ENCODE data around the gene OR4M1.
"Not testable (repeated sequence)": the region's sequence is repeated elsewhere in the genome, so short reads cannot be mapped to it uniquely, and the experiment has no call there.

Gene OR4M1

GRCh38 chr14:19821016-19821415, 47.7 kb downstream of the OR4M1 start:
- DNase-seq (ENCODE audit: extremely low spot score); POLR2A ChIA-PET; CTCF ChIA-PET: not testable (repeated sequence)

DNA sequence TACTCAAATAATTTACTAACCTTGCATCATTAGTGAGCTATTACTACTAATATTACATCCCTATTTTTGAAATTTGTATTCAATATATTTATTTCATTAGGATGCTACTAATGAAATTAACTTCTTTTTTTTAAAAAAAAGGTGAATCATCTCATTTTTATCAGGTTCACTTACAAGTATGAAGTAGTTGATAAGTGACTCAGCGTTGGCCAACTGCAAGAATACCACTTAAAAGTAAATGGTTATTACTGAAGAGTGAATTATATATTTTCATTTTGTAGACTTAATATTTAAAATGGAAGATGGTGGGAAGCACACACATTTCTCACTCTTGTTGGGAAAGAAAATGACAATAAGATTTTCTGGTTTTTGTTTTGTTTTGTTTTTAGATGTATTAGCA, 49.9 kb downstream of the OR4M1 start:
- TF ChIP-seq FOXM1 (IDR thresholded peaks at IDR 0.05; ENCODE audit: borderline replicate concordance) (no peak), FOXA1 (IDR thresholded peaks at IDR 0.05) (no peak), SUZ12 (IDR thresholded peaks at IDR 0.05) (no peak), SP1 (IDR thresholded peaks at IDR 0.05) (no peak), ZNF384 (IDR thresholded peaks at IDR 0.05) (no peak), HDGF (IDR thresholded peaks at IDR 0.05; ENCODE audit: borderline replicate concordance) (no peak), LEF1 (IDR thresholded peaks at IDR 0.05; ENCODE audit: borderline replicate concordance) (no peak), PKNOX1 (IDR thresholded peaks at IDR 0.05) (no peak), ARNT (IDR thresholded peaks at IDR 0.05) (no peak), FOXK2 (IDR thresholded peaks at IDR 0.05) (no peak), BHLHE40 (IDR thresholded peaks at IDR 0.05; ENCODE audit: borderline replicate concordance) (no peak)
- ChIA-PET POLR2A (no interaction called here), CTCF (no interaction called here)
- DNase-seq (ENCODE audit: extremely low spot score) = no peak

GRCh38 chr14:19823765-19824164, 50.5 kb downstream of the OR4M1 start:
- no peak for DNase-seq (ENCODE audit: extremely low spot score)
- TF ChIP-seq SUZ12 (IDR thresholded peaks at IDR 0.05) (no peak), CTBP1 (IDR thresholded peaks at IDR 0.05; ENCODE audit: borderline replicate concordance) (no peak), ARNT (IDR thresholded peaks at IDR 0.05) (no peak), BHLHE40 (IDR thresholded peaks at IDR 0.05; ENCODE audit: borderline replicate concordance) (no peak), SP1 (IDR thresholded peaks at IDR 0.05) (no peak)
- CTCF ChIA-PET = no interaction called here
- POLR2A ChIA-PET = no interaction called here

DNA sequence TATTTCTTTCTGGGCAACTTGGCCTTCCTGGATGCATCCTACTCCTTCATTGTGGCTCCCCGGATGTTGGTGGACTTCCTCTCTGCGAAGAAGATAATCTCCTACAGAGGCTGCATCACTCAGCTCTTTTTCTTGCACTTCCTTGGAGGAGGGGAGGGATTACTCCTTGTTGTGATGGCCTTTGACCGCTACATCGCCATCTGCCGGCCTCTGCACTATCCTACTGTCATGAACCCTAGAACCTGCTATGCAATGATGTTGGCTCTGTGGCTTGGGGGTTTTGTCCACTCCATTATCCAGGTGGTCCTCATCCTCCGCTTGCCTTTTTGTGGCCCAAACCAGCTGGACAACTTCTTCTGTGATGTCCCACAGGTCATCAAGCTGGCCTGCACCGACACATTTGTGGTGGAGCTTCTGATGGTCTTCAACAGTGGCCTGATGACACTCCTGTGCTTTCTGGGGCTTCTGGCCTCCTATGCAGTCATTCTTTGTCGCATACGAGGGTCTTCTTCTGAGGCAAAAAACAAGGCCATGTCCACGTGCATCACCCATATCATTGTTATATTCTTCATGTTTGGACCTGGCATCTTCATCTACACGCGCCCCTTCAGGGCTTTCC, 54.4 kb downstream of the OR4M1 start:
- DNase-seq (ENCODE audit: extremely low spot score); POLR2A ChIA-PET; CTCF ChIA-PET: not testable (repeated sequence)

- TF ChIP-seq ARNT (IDR thresholded peaks at IDR 0.05) (no peak), CTBP1 (IDR thresholded peaks at IDR 0.05; ENCODE audit: borderline replicate concordance) (no peak), BHLHE40 (IDR thresholded peaks at IDR 0.05; ENCODE audit: borderline replicate concordance) (no peak), NFRKB (IDR thresholded peaks at IDR 0.05) (no peak), SUZ12 (IDR thresholded peaks at IDR 0.05) (no peak), ZNF384 (IDR thresholded peaks at IDR 0.05) (no peak), L3MBTL2 (conservative IDR thresholded peaks at IDR 0.05) (no peak), TARDBP (IDR thresholded peaks at IDR 0.05) (no peak), HDGF (IDR thresholded peaks at IDR 0.05; ENCODE audit: borderline replicate concordance) (no peak), PKNOX1 (IDR thresholded peaks at IDR 0.05) (no peak), LEF1 (IDR thresholded peaks at IDR 0.05; ENCODE audit: borderline replicate concordance) (no peak), FOXM1 (IDR thresholded peaks at IDR 0.05; ENCODE audit: borderline replicate concordance) (no peak), ELF4 (IDR thresholded peaks at IDR 0.05) (no peak), SP1 (IDR thresholded peaks at IDR 0.05) (no peak), FOXA1 (IDR thresholded peaks at IDR 0.05) (no peak), FOXK2 (IDR thresholded peaks at IDR 0.05) (no peak)
- no peak for DNase-seq (ENCODE audit: extremely low spot score)
- ChIA-PET POLR2A (no interaction called here), CTCF (no interaction called here)
These were observed 55.0 kb downstream of the OR4M1 start for GRCh38 chr14:19828314-19828713.
